ENCODE results near the gene SQOR. TPM values are rescaled to one million over a fixed set of nuclear protein-coding genes. Genes with fewer than 3 reads are reported as not detected.

The SQOR gene
- total RNA-seq, 1 experiment from 2014 or later: 40.9 TPM

- no peaks in the 10 kb centered on the region for H3K36me3 ChIP-seq (ENCODE audit: low read depth)
- no peak overlapping the region for H3K27ac ChIP-seq
- H3K4me3 ChIP-seq: no peak overlapping the region
- H4K20me1 ChIP-seq (ENCODE audit: insufficient read depth): no peaks in the 10 kb centered on the region
- H3K9me2 ChIP-seq (ENCODE audit: insufficient read depth): no peaks in the 10 kb centered on the region
- no peaks in the 10 kb centered on the region for H3K27me3 ChIP-seq (ENCODE audit: insufficient read depth, low read depth)
- no TSS peak for BruUV-seq (replicated peaks)
- ChIA-PET CTCF (no interaction called here), POLR2A (ENCODE audit: unreplicated experiment) (no interaction called here)
- H3K79me2 ChIP-seq (ENCODE audit: low read depth): no peaks in the 10 kb centered on the region
- H3K4me1 ChIP-seq (replicated peaks; ENCODE audit: insufficient read depth): peaks cover 10% of the 10 kb centered on the region; the same call in 1 of the 2 replicates
- no peaks in the 10 kb centered on the region; the same call in 1 of the 2 replicates for H3K9me3 ChIP-seq (ENCODE audit: insufficient read depth, low read depth)
- H2AFZ ChIP-seq: no peak overlapping the region
- intact Hi-C loops (cut with micrococcal nuclease; ENCODE audit: unreplicated experiment): no loop called here
- no peak for DNase-seq
- no peak overlapping the region for H3K4me2 ChIP-seq
- H3F3A ChIP-seq (ENCODE audit: insufficient read depth, low read depth): no peaks in the 10 kb centered on the region
- TF ChIP-seq EZH2 (IDR thresholded peaks at IDR 0.05; ENCODE audit: low read depth) (no peak), CTCF (conservative IDR thresholded peaks at IDR 0.05) (no peak)
Measured at GRCh38 chr15:45628136-45628535, 6.7 kb upstream of the SQOR start.

- ChIA-PET CTCF (interaction anchor here (0.7 kb wide), 1 partner anchor 481 kb away, joined by 3 read pairs; no protein-coding TSS in a partner anchor), POLR2A (ENCODE audit: unreplicated experiment) (interaction anchor here (0.6 kb wide), 1 partner anchor 468 kb away, joined by 3 read pairs; no protein-coding TSS in a partner anchor)
- Histone ChIP-seq H3K4me2 (peak overlapping the region; percentile 27), H2AFZ (0 out of 2 replicates have a peak overlapping the region, but pooled peaks have one; percentile 31), H3K36me3 (ENCODE audit: low read depth) (no peaks in the 10 kb centered on the region), H3K9me2 (ENCODE audit: insufficient read depth) (no peaks in the 10 kb centered on the region), H3K4me3 (no peak overlapping the region), H3K9me3 (ENCODE audit: insufficient read depth, low read depth) (no peaks in the 10 kb centered on the region; the same call in 1 of the 2 replicates), H3F3A (ENCODE audit: insufficient read depth, low read depth) (peaks cover 3% of the 10 kb centered on the region; the same call in 1 of the 2 replicates), H4K20me1 (ENCODE audit: insufficient read depth) (no peaks in the 10 kb centered on the region), H3K27me3 (ENCODE audit: insufficient read depth, low read depth) (no peaks in the 10 kb centered on the region), H3K4me1 (replicated peaks; ENCODE audit: insufficient read depth) (peaks cover 10% of the 10 kb centered on the region; the same call in 1 of the 2 replicates), H3K27ac (no peak overlapping the region), H3K79me2 (ENCODE audit: low read depth) (no peaks in the 10 kb centered on the region)
- no peak for TF ChIP-seq EZH2 (IDR thresholded peaks at IDR 0.05; ENCODE audit: low read depth)
- TF ChIP-seq CTCF (conservative IDR thresholded peaks at IDR 0.05): no peak
- DNase-seq: peak; percentile 31 to 40
- no TSS peak for BruUV-seq (replicated peaks)
- intact Hi-C loops (cut with micrococcal nuclease; ENCODE audit: unreplicated experiment): no loop called here
Measured at GRCh38 chr15:45630917-45631691, 3.7 kb upstream of the SQOR start.

GRCh38 chr15:45631776-45632175, 3.1 kb upstream of the SQOR start:
- intact Hi-C loops (cut with micrococcal nuclease; ENCODE audit: unreplicated experiment): no loop called here
- Histone ChIP-seq H3K27ac (no peak overlapping the region), H3K4me3 (no peak overlapping the region)

More at GRCh38 chr15:45631776-45632175, 3.1 kb upstream of the SQOR start:
- POLR2A ChIA-PET (ENCODE audit: unreplicated experiment): no interaction called here
- DNase-seq: no peak
- Histone ChIP-seq H2AFZ (0 out of 2 replicates have a peak overlapping the region, but pooled peaks have one; percentile 31), H3K9me3 (ENCODE audit: insufficient read depth, low read depth) (no peaks in the 10 kb centered on the region; the same call in 1 of the 2 replicates), H4K20me1 (ENCODE audit: insufficient read depth) (no peaks in the 10 kb centered on the region), H3K9me2 (ENCODE audit: insufficient read depth) (no peaks in the 10 kb centered on the region), H3K27me3 (ENCODE audit: insufficient read depth, low read depth) (no peaks in the 10 kb centered on the region), H3F3A (ENCODE audit: insufficient read depth, low read depth) (peaks cover 3% of the 10 kb centered on the region; the same call in 1 of the 2 replicates), H3K36me3 (ENCODE audit: low read depth) (no peaks in the 10 kb centered on the region), H3K4me2 (peak overlapping the region; percentile 27), H3K79me2 (ENCODE audit: low read depth) (no peaks in the 10 kb centered on the region; the same call in 1 of the 2 replicates), H3K4me1 (replicated peaks; ENCODE audit: insufficient read depth) (peaks cover 10% of the 10 kb centered on the region; the same call in 1 of the 2 replicates)
- BruUV-seq (replicated peaks): no TSS peak
- TF ChIP-seq CTCF (conservative IDR thresholded peaks at IDR 0.05): no peak
- TF ChIP-seq EZH2 (IDR thresholded peaks at IDR 0.05; ENCODE audit: low read depth): no peak
- CTCF ChIA-PET: interaction anchor here (0.7 kb wide), 1 partner anchor 482 kb away, joined by 3 read pairs; no protein-coding TSS in a partner anchor

Data from PC-9 (cell line).